H7 (cell line): Measurements from ENCODE around the gene TRAF5. TPM values are rescaled to one million over a fixed set of nuclear protein-coding genes. Genes with fewer than 3 reads are reported as not detected.

Source experiments
- DNase-seq: peaks from one replicate; pipeline ENCODE4 v3.0.0; 2012
- H3K27me3 ChIP-seq: 2 replicates; pipeline ENCODE4 v1.6.0; 2011; ENCODE audit warnings: mild to moderate bottlenecking, low read length; ENCODE audit not compliant: control insufficient read depth, insufficient read depth
- H3K36me3 ChIP-seq: replicated peaks from 2 replicates; pipeline ENCODE4 v1.5.1; 2011; ENCODE audit warnings: low read length; ENCODE audit not compliant: control insufficient read depth, insufficient read depth
- H3K4me3 ChIP-seq: 2 replicates; pipeline ENCODE4 v1.5.1; 2011; ENCODE audit warnings: low read depth, mild to moderate bottlenecking, control low read depth, low read length, moderate library complexity; ENCODE audit not compliant: insufficient read depth
- total RNA-seq: library from RNA; depleted of rRNA; stranded (reverse); fragments of >200 nt; shearing (Covaris generic); gene quantifications from 2 replicates; pipeline ENCODE4 v1.2.3, GENCODE V29; 2014

TRAF5 gene
- total RNA-seq, 1 experiment from 2014 or later, result 21.5 TPM

- H3K27me3 ChIP-seq, result no peaks in the 10 kb centered on the region
- H3K36me3 ChIP-seq, result no peaks in the 10 kb centered on the region
- no peak for DNase-seq
- no peak overlapping the region for H3K4me3 ChIP-seq
Observed at GRCh38 chr1:211333906-211334305, 7.3 kb downstream of the TRAF5 start.

- H3K36me3 ChIP-seq, result no peaks in the 10 kb centered on the region
- no peak for DNase-seq
- H3K4me3 ChIP-seq, result no peak overlapping the region
- no peaks in the 10 kb centered on the region for H3K27me3 ChIP-seq
Observed at GRCh38 chr1:211334986-211335385, 8.4 kb downstream of the TRAF5 start.

GRCh38 chr1:211335522-211336157, 9.0 kb downstream of the TRAF5 start:
- Histone ChIP-seq H3K27me3 (no peaks in the 10 kb centered on the region), H3K4me3 (no peak overlapping the region), H3K36me3 (no peaks in the 10 kb centered on the region)
- no peak for DNase-seq

GRCh38 chr1:211336161-211336560, 9.5 kb downstream of the TRAF5 start:
- Histone ChIP-seq H3K36me3 (no peaks in the 10 kb centered on the region), H3K27me3 (no peaks in the 10 kb centered on the region), H3K4me3 (no peak overlapping the region)
- DNase-seq, result no peak

- H3K36me3 ChIP-seq, result no peaks in the 10 kb centered on the region
- no peak for DNase-seq
- no peak overlapping the region for H3K4me3 ChIP-seq
- no peaks in the 10 kb centered on the region for H3K27me3 ChIP-seq
Observed at GRCh38 chr1:211336775-211337174, 10.1 kb downstream of the TRAF5 start.

- H3K27me3 ChIP-seq, result no peaks in the 10 kb centered on the region
- DNase-seq, result no peak
- no peaks in the 10 kb centered on the region for H3K36me3 ChIP-seq
- no peak overlapping the region for H3K4me3 ChIP-seq
Observed at GRCh38 chr1:211337430-211338223, 11.0 kb downstream of the TRAF5 start.

GRCh38 chr1:211338224-211338620, 11.6 kb downstream of the TRAF5 start:
- Histone ChIP-seq H3K36me3 (no peaks in the 10 kb centered on the region), H3K27me3 (no peaks in the 10 kb centered on the region), H3K4me3 (no peak overlapping the region)
- no peak for DNase-seq

GRCh38 chr1:211339631-211340041, 13.0 kb downstream of the TRAF5 start:
- no peak overlapping the region for H3K4me3 ChIP-seq
- H3K27me3 ChIP-seq, result no peaks in the 10 kb centered on the region
- H3K36me3 ChIP-seq, result no peaks in the 10 kb centered on the region
- DNase-seq, result no peak

GRCh38 chr1:211340622-211341507, 14.2 kb downstream of the TRAF5 start:
- H3K4me3 ChIP-seq, result no peak overlapping the region
- H3K36me3 ChIP-seq, result no peaks in the 10 kb centered on the region
- DNase-seq, result no peak
- no peaks in the 10 kb centered on the region for H3K27me3 ChIP-seq

GRCh38 chr1:211341999-211342398, 15.4 kb downstream of the TRAF5 start:
- no peak for DNase-seq
- H3K27me3 ChIP-seq, result no peaks in the 10 kb centered on the region
- no peak overlapping the region for H3K4me3 ChIP-seq
- no peaks in the 10 kb centered on the region for H3K36me3 ChIP-seq

GRCh38 chr1:211343607-211344006, 17.0 kb downstream of the TRAF5 start:
- Histone ChIP-seq H3K4me3 (no peak overlapping the region), H3K36me3 (no peaks in the 10 kb centered on the region), H3K27me3 (no peaks in the 10 kb centered on the region)
- no peak for DNase-seq

- Histone ChIP-seq H3K36me3 (no peaks in the 10 kb centered on the region), H3K27me3 (no peaks in the 10 kb centered on the region), H3K4me3 (no peak overlapping the region)
- DNase-seq, result no peak
Observed at GRCh38 chr1:211344152-211344618, 17.6 kb downstream of the TRAF5 start.

- Histone ChIP-seq H3K27me3 (no peaks in the 10 kb centered on the region), H3K4me3 (no peak overlapping the region), H3K36me3 (no peaks in the 10 kb centered on the region)
- peak; percentile 71 for DNase-seq
Observed at GRCh38 chr1:211345719-211346118, 19.1 kb downstream of the TRAF5 start.

- DNase-seq, result no peak
- Histone ChIP-seq H3K4me3 (no peak overlapping the region), H3K36me3 (no peaks in the 10 kb centered on the region), H3K27me3 (no peaks in the 10 kb centered on the region)
Observed at GRCh38 chr1:211347077-211347844, 20.6 kb downstream of the TRAF5 start.
